Heart left ventricle (tissue), 16 donors: ENCODE results near the gene NUP133. TPM values are rescaled to one million over a fixed set of nuclear protein-coding genes. Genes with fewer than 3 reads are reported as not detected.

Source experiments
- ATAC-seq, 4 donors: fragments of 200-7000 bp; cut with Tn5 transposase; one replicate each; pipeline ENCODE4 v1.9.1; 2020 to 2022; ENCODE audit warnings: moderate library complexity in 4 of 4, mild to moderate bottlenecking in 3 of 4, moderate number of reproducible peaks in 1 of 4
- DNase-seq, 5 donors: peaks; one replicate each; pipeline ENCODE4 v3.0.0-alpha.2; 2020
- H3K27ac ChIP-seq, 12 donors: fragments of 200-600 bp; sonication (generic) in 4 of 12; one replicate each; pipeline versions ENCODE4 v1.5.0 to v1.8.0; 2016 to 2022; ENCODE audit warnings: mild to moderate bottlenecking in 2 of 12
- H3K27me3 ChIP-seq, 9 donors: fragments of 200-600 bp; sonication (generic) in 2 of 9; one replicate each; pipeline versions ENCODE4 v1.5.1 to v1.8.0; 2016 to 2022; ENCODE audit warnings: mild to moderate bottlenecking in 3 of 9
- H3K36me3 ChIP-seq, 9 donors: fragments of 200-600 bp; sonication (generic) in 2 of 9; one replicate each; pipeline versions ENCODE4 v1.5.0 to v1.8.0; 2018 to 2022; ENCODE audit warnings: mild to moderate bottlenecking in 2 of 9
- H3K4me1 ChIP-seq, 12 donors: fragments of 200-600 bp; sonication (generic) in 4 of 12; one replicate each; pipeline versions ENCODE4 v1.5.0 to v1.8.0; 2016 to 2022; ENCODE audit warnings: mild to moderate bottlenecking in 3 of 12
- H3K4me3 ChIP-seq, 12 donors: fragments of 200-600 bp; sonication (generic) in 4 of 12; one replicate each; pipeline versions ENCODE4 v1.5.0 to v1.8.0; 2017 to 2022; ENCODE audit warnings: mild to moderate bottlenecking in 9 of 12, moderate library complexity in 4 of 12
- H3K9me3 ChIP-seq, 12 donors: fragments of 200-600 bp; sonication (generic) in 4 of 12; one replicate each; pipeline versions ENCODE4 v1.5.0 to v1.8.0; 2016 to 2022; ENCODE audit warnings: mild to moderate bottlenecking in 1 of 12
- POLR2A ChIP-seq, 2 donors: fragments of 450-650 bp; IDR thresholded peaks; one replicate each; pipeline ENCODE4 v1.6.1; 2017; ENCODE audit warnings: antibody characterized with exemption in 2 of 2, mild to moderate bottlenecking in 2 of 2, moderate library complexity in 2 of 2
- WGBS, 4 donors: extraction: QIAGEN DNeasy Blood & Tissue Kit in 2 of 4; methylation state at CpG; one replicate each; pipeline versions ENCODE4 v1.1.5 to v1.1.7; 2013 to 2018; 5-methylcytosine and 5-hydroxymethylcytosine counted together
- intact Hi-C, 10 donors: fragments of 100-400 bp; cut with DNase I; formaldehyde crosslinking; loops; one replicate each; pipeline versions ENCODE4 v1.11.1 to v1.14.2; 2022
- polyA plus RNA-seq, 2 donors: library from polyadenylated mRNA; stranded (reverse); fragments of 200-250 nt; gene quantifications; one replicate each; pipeline ENCODE4 v1.2.3, GENCODE V29; 2013
- total RNA-seq, 9 donors: library from RNA; depleted of rRNA in 2 of 9; stranded (reverse); fragments of >200 nt in 2 of 9; fragmentation: NEBNext Ultra II Directional in 3 of 9; extraction: Animal tissue kit (Norgen Biotek cat#: 25700) in 3 of 9; gene quantifications; one replicate each; pipeline versions ENCODE4 v1.1.0 to v1.2.4, GENCODE V29; 2016 to 2023
- TF ChIP-seq, protein P1 (sequence below), 12 donors: fragments of 200-600 bp; sonication (generic) in 4 of 12; IDR thresholded peaks; one replicate each; pipeline versions ENCODE4 v1.5.0 to v1.8.0; 2018 to 2022; ENCODE audit warnings: antibody characterized with exemption in 12 of 12, mild to moderate bottlenecking in 5 of 12
- donor health status: ischemic (EF 13 %, LVEDD 7.1; RV severe dilation, severe dysfunction).
- donor health status: healthy with polysubstance abuse.
- donor health status: DM: no; HTN: yes; CAD: no.
- donor health status: DM: no; HTN: no; CAD: no.
- donor health status: ischemic (EF 25% LVEDD 6.9; RV normal size, moderate dysfunction).
- donor health status: ischemic (EF 25% LVEDD 5.7; RV mildly dilated, moderate dysfunction).
- donor health status: healthy.
- donor health status: DM: yes; HTN: yes; CAD: no.
- donor health status: ischemic (EF 35%, LVEDD 5.7; RV mildly dilated, moderate dysfunction).
- donor health status: nonischemic (EF 11% LVEDD 7.7; RV severe dilation, severe dysfunction).
- donor health status: DM: yes; HTN: yes; CAD: no.
- donor health status: PGD.
- donor health status: ischemic (EF 29% LVEDD 5.4; RV normal size, mild dysfunction).
- donor health status: nonischemic (EF 23%, LVEDD 6.1; RV moderate dilation, normal function).

The NUP133 gene
- total and polyA plus RNA-seq, 11 donors: 8.0 to 37.3 (median 28.6) TPM

DNA sequence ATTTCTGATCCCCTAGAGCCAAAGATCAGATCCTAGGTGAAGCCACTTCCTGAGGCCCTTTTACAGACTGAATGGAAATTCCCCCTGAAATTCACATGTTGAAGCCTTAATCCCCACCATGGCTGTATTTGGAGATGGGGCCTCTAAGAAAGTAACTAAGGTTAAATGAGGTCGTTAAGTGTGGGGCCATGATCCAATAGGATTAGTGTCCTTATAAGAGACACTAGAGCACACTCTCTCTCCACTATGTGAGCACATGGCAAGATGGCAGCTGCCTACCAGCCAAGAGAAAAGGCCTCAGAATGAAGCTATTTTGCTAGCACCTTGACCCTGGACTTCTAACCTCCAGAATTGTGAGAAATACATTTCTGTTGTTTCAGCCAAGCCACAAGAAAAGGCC lies 36.4 kb upstream of the NUP133 start:
- Histone ChIP-seq H3K36me3 (peaks cover 0 to 96% (median 88%) of the 10 kb centered on the region in 9 donors), H3K4me3 (no peak overlapping the region), H3K27ac (no peak overlapping the region), H3K27me3 (no peaks in the 10 kb centered on the region), H3K9me3 (no peaks in the 10 kb centered on the region), H3K4me1 (no peaks in the 10 kb centered on the region)
- 85 to 100% (median 93%) methylated on average over 1 of the region's 1 CpG for WGBS, 4 donors
- DNase-seq (no peak), ATAC-seq (no peak)
- no peak for TF ChIP-seq POLR2A (IDR thresholded peaks at IDR 0.05)
- intact Hi-C loops: no loop called here

DNA sequence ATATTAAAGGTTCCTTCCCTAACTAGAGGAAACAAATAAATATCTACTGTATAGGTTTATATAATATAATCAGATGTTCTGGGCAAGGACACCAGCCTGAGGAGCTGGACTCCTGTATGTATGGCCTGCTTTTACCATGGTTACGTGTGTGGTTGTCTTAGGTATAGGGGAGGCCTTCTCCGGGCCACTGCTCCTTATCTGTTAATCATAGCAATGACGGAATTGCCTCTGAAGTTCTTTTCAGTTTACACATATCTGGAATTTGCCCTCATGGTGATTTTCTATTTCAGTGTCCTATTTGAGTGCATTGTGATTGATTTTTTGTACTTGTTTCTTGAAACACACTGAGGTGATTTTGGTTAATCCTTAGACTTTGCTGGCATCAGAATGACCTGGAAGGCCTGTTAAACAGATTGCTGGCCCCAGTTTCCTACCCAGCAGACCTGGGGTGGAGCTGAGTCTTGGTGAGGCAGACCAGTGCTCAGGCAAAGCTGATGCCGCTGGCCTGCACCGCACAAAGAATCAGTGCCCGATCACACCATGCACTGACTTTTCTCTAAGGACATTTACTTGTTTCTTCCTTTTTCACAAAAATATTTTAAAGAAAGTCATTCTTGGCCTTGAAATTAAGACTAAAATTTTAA lies 31.8 kb upstream of the NUP133 start:
- WGBS, 4 donors: 95 to 96% (median 96%) methylated on average over 6 of the region's 6 CpGs
- Histone ChIP-seq H3K36me3 (peaks cover 0 to 97% (median 92%) of the 10 kb centered on the region in 9 donors), H3K9me3 (no peaks in the 10 kb centered on the region), H3K4me1 (no peaks in the 10 kb centered on the region), H3K4me3 (no peak overlapping the region), H3K27me3 (no peaks in the 10 kb centered on the region), H3K27ac (no peak overlapping the region)
- no peak for DNase-seq
- intact Hi-C loops: no loop called here
- TF ChIP-seq, protein P1, sequence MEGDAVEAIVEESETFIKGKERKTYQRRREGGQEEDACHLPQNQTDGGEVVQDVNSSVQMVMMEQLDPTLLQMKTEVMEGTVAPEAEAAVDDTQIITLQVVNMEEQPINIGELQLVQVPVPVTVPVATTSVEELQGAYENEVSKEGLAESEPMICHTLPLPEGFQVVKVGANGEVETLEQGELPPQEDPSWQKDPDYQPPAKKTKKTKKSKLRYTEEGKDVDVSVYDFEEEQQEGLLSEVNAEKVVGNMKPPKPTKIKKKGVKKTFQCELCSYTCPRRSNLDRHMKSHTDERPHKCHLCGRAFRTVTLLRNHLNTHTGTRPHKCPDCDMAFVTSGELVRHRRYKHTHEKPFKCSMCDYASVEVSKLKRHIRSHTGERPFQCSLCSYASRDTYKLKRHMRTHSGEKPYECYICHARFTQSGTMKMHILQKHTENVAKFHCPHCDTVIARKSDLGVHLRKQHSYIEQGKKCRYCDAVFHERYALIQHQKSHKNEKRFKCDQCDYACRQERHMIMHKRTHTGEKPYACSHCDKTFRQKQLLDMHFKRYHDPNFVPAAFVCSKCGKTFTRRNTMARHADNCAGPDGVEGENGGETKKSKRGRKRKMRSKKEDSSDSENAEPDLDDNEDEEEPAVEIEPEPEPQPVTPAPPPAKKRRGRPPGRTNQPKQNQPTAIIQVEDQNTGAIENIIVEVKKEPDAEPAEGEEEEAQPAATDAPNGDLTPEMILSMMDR (IDR thresholded peaks at IDR 0.05): no peak
- no peak for TF ChIP-seq POLR2A (IDR thresholded peaks at IDR 0.05)
- no peak for ATAC-seq

DNA sequence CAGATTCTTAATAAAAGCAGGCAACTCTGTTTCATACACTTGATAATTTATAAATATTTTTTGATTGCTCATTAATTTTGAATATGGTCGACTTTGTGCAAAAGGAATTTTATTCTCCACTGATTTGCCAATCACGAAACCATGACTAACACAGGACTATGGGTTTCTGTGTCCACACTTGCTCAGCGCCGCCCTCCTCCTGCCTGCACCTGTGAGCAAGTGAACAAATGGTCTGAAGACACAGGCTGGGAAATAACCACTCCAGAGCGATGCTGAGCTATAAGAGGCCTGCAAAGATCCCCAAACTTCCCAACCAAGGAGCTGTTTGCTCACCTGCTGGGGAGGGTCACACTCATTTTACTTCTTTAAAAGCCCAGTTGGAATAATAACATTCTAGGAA lies 30.8 kb upstream of the NUP133 start:
- Histone ChIP-seq H3K27me3 (no peaks in the 10 kb centered on the region), H3K4me3 (no peak overlapping the region), H3K27ac (no peak overlapping the region), H3K9me3 (no peaks in the 10 kb centered on the region), H3K36me3 (peaks cover 0 to 94% (median 87%) of the 10 kb centered on the region in 9 donors), H3K4me1 (no peaks in the 10 kb centered on the region)
- TF ChIP-seq, protein P1 (IDR thresholded peaks at IDR 0.05): no peak
- no peak for TF ChIP-seq POLR2A (IDR thresholded peaks at IDR 0.05)
- WGBS, 4 donors: 91 to 97% (median 94%) methylated on average over 5 of the region's 5 CpGs
- DNase-seq (no peak), ATAC-seq (no peak)
- intact Hi-C loops: no loop called here

DNA sequence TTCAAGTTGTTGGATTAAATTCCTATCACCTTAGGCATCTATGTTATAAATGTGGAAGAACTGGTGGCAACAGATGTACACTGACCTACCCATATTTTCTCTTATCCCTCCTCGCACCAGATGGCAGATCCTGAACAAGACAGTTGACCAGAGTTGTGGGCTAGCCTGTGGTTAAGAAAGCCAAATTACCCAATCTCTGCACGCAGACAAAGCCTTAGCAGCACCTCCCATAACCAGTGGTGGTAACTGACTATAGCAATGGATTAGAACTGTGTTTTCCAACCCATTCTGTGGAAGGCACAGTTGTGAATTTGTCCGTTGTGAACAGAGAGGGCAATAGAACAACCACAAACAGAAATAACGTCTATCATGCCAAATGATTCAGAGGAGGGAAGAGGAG lies 29.8 kb upstream of the NUP133 start:
- Histone ChIP-seq H3K27ac (no peak overlapping the region), H3K36me3 (peaks cover 0 to 94% (median 89%) of the 10 kb centered on the region in 9 donors), H3K4me1 (no peaks in the 10 kb centered on the region), H3K27me3 (no peaks in the 10 kb centered on the region), H3K9me3 (no peaks in the 10 kb centered on the region), H3K4me3 (no peak overlapping the region)
- WGBS, 4 donors: 73 to 82% (median 79%) methylated on average over 4 of the region's 4 CpGs
- TF ChIP-seq, protein P1 (IDR thresholded peaks at IDR 0.05): no peak
- no peak for TF ChIP-seq POLR2A (IDR thresholded peaks at IDR 0.05)
- DNase-seq (no peak), ATAC-seq (no peak)
- intact Hi-C loops: no loop called here

DNA sequence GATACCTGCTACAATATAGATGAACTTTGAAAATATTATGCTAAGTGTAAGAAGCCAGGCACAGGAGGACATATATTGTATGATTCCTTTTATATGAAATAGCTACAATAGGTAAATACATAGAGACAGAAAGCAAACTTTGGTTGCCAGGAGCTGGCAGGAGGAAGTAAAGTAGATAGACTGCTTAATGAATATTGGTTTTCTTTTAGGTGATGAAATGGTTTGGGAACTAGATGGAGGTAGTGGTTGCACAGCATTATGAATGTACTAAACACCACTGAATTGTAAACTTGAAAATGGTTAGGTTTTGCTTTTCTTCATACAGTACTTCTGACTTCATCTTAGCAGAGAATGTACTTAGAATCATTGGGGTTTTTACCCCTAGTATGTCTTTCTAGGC lies 28.8 kb upstream of the NUP133 start:
- no peak for ATAC-seq
- no peaks in the 10 kb centered on the region for H3K9me3 ChIP-seq
- H3K27me3 ChIP-seq: no peaks in the 10 kb centered on the region
- no peak overlapping the region for H3K27ac ChIP-seq
- H3K36me3 ChIP-seq: peaks cover 0 to 93% (median 86%) of the 10 kb centered on the region in 9 donors
- H3K4me3 ChIP-seq: no peak overlapping the region
- H3K4me1 ChIP-seq: no peaks in the 10 kb centered on the region
- TF ChIP-seq, protein P1 (IDR thresholded peaks at IDR 0.05): no peak
- no peak for TF ChIP-seq POLR2A (IDR thresholded peaks at IDR 0.05)
- no peak for DNase-seq
- intact Hi-C loops: no loop called here
